ENCODE results near the gene PRKAG2.

The PRKAG2 gene

GRCh38 chr7:151768805-151769187, 108.1 kb downstream of the PRKAG2 start:
- TF ChIP-seq EZH2 (IDR thresholded peaks at IDR 0.05; ENCODE audit: borderline replicate concordance, low read length), result no peak
- TF ChIP-seq CTCF (IDR thresholded peaks at IDR 0.05; ENCODE audit: low read length), result no peak
- 0 out of 2 replicates have a peak, but pooled peaks cover 4% of the 10 kb centered on the region for H3K9me3 ChIP-seq (ENCODE audit: low read length)
- no peak overlapping the region for H3K27ac ChIP-seq (ENCODE audit: low read depth, low read length, poor library complexity, severe bottlenecking)
- no peak overlapping the region for H2AFZ ChIP-seq (ENCODE audit: low read length)
- no peaks in the 10 kb centered on the region for H3K36me3 ChIP-seq (ENCODE audit: insufficient read depth, low read length)
- no peaks in the 10 kb centered on the region for H3K9me2 ChIP-seq (ENCODE audit: low read depth, low read length)
- no peak overlapping the region for H3K4me3 ChIP-seq (ENCODE audit: low read depth, low read length, poor library complexity, severe bottlenecking)
- H3K4me2 ChIP-seq (ENCODE audit: low read length), result no peak overlapping the region
- H3F3A ChIP-seq (ENCODE audit: insufficient read depth, low read length), result no peaks in the 10 kb centered on the region
- H3K27me3 ChIP-seq (ENCODE audit: insufficient read depth, low read length), result peaks cover 17% of the 10 kb centered on the region; the same call in 1 of the 2 replicates
- no peak overlapping the region for H3K9ac ChIP-seq (ENCODE audit: low read length)
- no peaks in the 10 kb centered on the region for H3K79me2 ChIP-seq (ENCODE audit: insufficient read depth, low read length)
- H3K4me1 ChIP-seq (ENCODE audit: insufficient read depth, low read length, severe bottlenecking), result no peaks in the 10 kb centered on the region
- H4K20me1 ChIP-seq (ENCODE audit: insufficient read depth, low read length), result no peaks in the 10 kb centered on the region

- Histone ChIP-seq H3K4me2 (ENCODE audit: low read length) (no peak overlapping the region), H3K27ac (ENCODE audit: low read depth, low read length, poor library complexity, severe bottlenecking) (no peak overlapping the region), H2AFZ (ENCODE audit: low read length) (no peak overlapping the region), H3K9me2 (ENCODE audit: low read depth, low read length) (no peaks in the 10 kb centered on the region), H4K20me1 (ENCODE audit: insufficient read depth, low read length) (no peaks in the 10 kb centered on the region), H3K27me3 (ENCODE audit: insufficient read depth, low read length) (peaks cover 17% of the 10 kb centered on the region; the same call in 1 of the 2 replicates), H3K4me3 (ENCODE audit: low read depth, low read length, poor library complexity, severe bottlenecking) (no peak overlapping the region), H3K79me2 (ENCODE audit: insufficient read depth, low read length) (no peaks in the 10 kb centered on the region), H3K9ac (ENCODE audit: low read length) (no peak overlapping the region), H3K36me3 (ENCODE audit: insufficient read depth, low read length) (no peaks in the 10 kb centered on the region), H3K4me1 (ENCODE audit: insufficient read depth, low read length, severe bottlenecking) (no peaks in the 10 kb centered on the region), H3K9me3 (ENCODE audit: low read length) (0 out of 2 replicates have a peak, but pooled peaks cover 4% of the 10 kb centered on the region), H3F3A (ENCODE audit: insufficient read depth, low read length) (no peaks in the 10 kb centered on the region)
- TF ChIP-seq CTCF (IDR thresholded peaks at IDR 0.05; ENCODE audit: low read length), result no peak
- TF ChIP-seq EZH2 (IDR thresholded peaks at IDR 0.05; ENCODE audit: borderline replicate concordance, low read length), result no peak
Observed at GRCh38 chr7:151767557-151767956, 109.4 kb downstream of the PRKAG2 start.

GRCh38 chr7:151764056-151764920, 112.6 kb downstream of the PRKAG2 start:
- no peaks in the 10 kb centered on the region for H3K9me2 ChIP-seq (ENCODE audit: low read depth, low read length)
- H3K79me2 ChIP-seq (ENCODE audit: insufficient read depth, low read length), result no peaks in the 10 kb centered on the region
- H3F3A ChIP-seq (ENCODE audit: insufficient read depth, low read length), result no peaks in the 10 kb centered on the region
- no peaks in the 10 kb centered on the region for H3K36me3 ChIP-seq (ENCODE audit: insufficient read depth, low read length)
- peaks cover 13% of the 10 kb centered on the region; the same call in 1 of the 2 replicates for H3K27me3 ChIP-seq (ENCODE audit: insufficient read depth, low read length)
- no peak overlapping the region for H2AFZ ChIP-seq (ENCODE audit: low read length)
- no peak overlapping the region for H3K9ac ChIP-seq (ENCODE audit: low read length)
- no peaks in the 10 kb centered on the region for H3K4me1 ChIP-seq (ENCODE audit: insufficient read depth, low read length, severe bottlenecking)
- H3K9me3 ChIP-seq (ENCODE audit: low read length), result 0 out of 2 replicates have a peak, but pooled peaks cover 4% of the 10 kb centered on the region
- no peaks in the 10 kb centered on the region for H4K20me1 ChIP-seq (ENCODE audit: insufficient read depth, low read length)
- TF ChIP-seq CTCF (IDR thresholded peaks at IDR 0.05; ENCODE audit: low read length) (no peak), EZH2 (IDR thresholded peaks at IDR 0.05; ENCODE audit: borderline replicate concordance, low read length) (no peak)
- no peak overlapping the region for H3K4me2 ChIP-seq (ENCODE audit: low read length)
- H3K27ac ChIP-seq (ENCODE audit: low read depth, low read length, poor library complexity, severe bottlenecking), result no peak overlapping the region
- H3K4me3 ChIP-seq (ENCODE audit: low read depth, low read length, poor library complexity, severe bottlenecking), result no peak overlapping the region

Measured in OCI-LY1 (cell line).